ENCODE data around the gene C10orf53. TPM values are rescaled to one million over a fixed set of nuclear protein-coding genes. Genes with fewer than 3 reads are reported as not detected.

C10orf53 gene
- total and polyA plus RNA-seq, 10 of the 15 experiments (the other 5 are each of a cell fraction or from before 2014, with no cell fraction given): not detected

GRCh38 chr10:49632406-49633317, 46.8 kb upstream of the C10orf53 start:
- no peaks in the 10 kb centered on the region for H3K4me1 ChIP-seq (ENCODE audit: control insufficient read depth, insufficient read depth, low read length)
- no peak overlapping the region for H3K27ac ChIP-seq (ENCODE audit: control insufficient read depth, insufficient read depth)
- ChIA-PET RAD21 (ENCODE audit: unreplicated experiment) (no interaction called here), CTCF (no interaction called here), POLR2A (no interaction called here), SMC1A (ENCODE audit: uncharacterized antibody, unreplicated experiment) (no interaction called here)
- WGBS (ENCODE audit: insufficient coverage, insufficient replicate concordance, low lambda C conversion rate, missing lambda C conversion rate): 10% methylated on average over 12 of the region's 12 CpGs
- no TSS peak for BruUV-seq (replicated peaks)
- in situ Hi-C loops (cut with MboI) (no loop called here), intact Hi-C loops (cut with micrococcal nuclease; ENCODE audit: unreplicated experiment) (no loop called here)
- no peak overlapping the region for H3K4me3 ChIP-seq
- no peaks in the 10 kb centered on the region for H3K79me2 ChIP-seq (ENCODE audit: control insufficient read depth, insufficient read depth, low read length)
- H3K9ac ChIP-seq (ENCODE audit: control insufficient read depth, insufficient read depth, low read length): no peak overlapping the region
- no peaks in the 10 kb centered on the region for H3K36me3 ChIP-seq (ENCODE audit: control insufficient read depth in 2 of 2, insufficient read depth in 2 of 2, low read length in 1 of 2)
- TF ChIP-seq PML (IDR thresholded peaks at IDR 0.05; ENCODE audit: low read length): no peak
- no peak for TF ChIP-seq BCL3 (IDR thresholded peaks at IDR 0.05; ENCODE audit: borderline replicate concordance, insufficient read depth, low read depth, low read length, poor library complexity, severe bottlenecking)
- no peak for TF ChIP-seq TBL1XR1 (IDR thresholded peaks at IDR 0.05; ENCODE audit: low read depth, low read length)
- TF ChIP-seq IRF4 (IDR thresholded peaks at IDR 0.05; ENCODE audit: low read depth, low read length): no peak
- no peak for TF ChIP-seq PRDM15 (CRISPR knock-in tag; IDR thresholded peaks at IDR 0.05)
- no peak for TF ChIP-seq CBX3 (IDR thresholded peaks at IDR 0.05; ENCODE audit: borderline replicate concordance, low read depth)
- no peak for TF ChIP-seq BMI1 (IDR thresholded peaks at IDR 0.05; ENCODE audit: borderline replicate concordance)
- TF ChIP-seq HDAC6 (IDR thresholded peaks at IDR 0.05; ENCODE audit: unreplicated experiment): no peak
- no peak for TF ChIP-seq POLR2AphosphoS2 (IDR thresholded peaks at IDR 0.05; ENCODE audit: low read depth, low read length)
- no peak for ATAC-seq
- FAIRE-seq: no peak
- H3K9me3 ChIP-seq (replicated peaks; ENCODE audit: control insufficient read depth, insufficient read depth, low read length): no peaks in the 10 kb centered on the region
- no peak overlapping the region for H3K4me2 ChIP-seq (ENCODE audit: control insufficient read depth, insufficient read depth)
- DNase-seq (ENCODE audit: low read depth, low spot score): no peak
- H4K20me1 ChIP-seq (ENCODE audit: control insufficient read depth, insufficient read depth): no peaks in the 10 kb centered on the region
- no peak overlapping the region for H2AFZ ChIP-seq (ENCODE audit: control insufficient read depth, low read depth, low read length)
- H3K27me3 ChIP-seq (replicated peaks in 1 of 2; ENCODE audit: control insufficient read depth in 2 of 2, insufficient read depth in 2 of 2, low read length in 1 of 2): peaks cover 0 to 2% of the 10 kb centered on the region in 2 experiments; a peak in 1 of 4 replicates

All from GM12878 (cell line).